Motor neuron (in vitro differentiated cells): ENCODE data around the gene GLIPR1. TPM values are rescaled to one million over a fixed set of nuclear protein-coding genes. Genes with fewer than 3 reads are reported as not detected.
"Not testable (repeated sequence)": the region's sequence is repeated elsewhere in the genome, so short reads cannot be mapped to it uniquely, and the experiment has no call there.

ENCODE experiments used
- ATAC-seq, 8 experiments: fragments of 200-7000 bp; cut with Tn5 transposase; replicated peaks in 6 of 8; 2 replicates each; pipeline ENCODE4 v1.8.0; 2021; ENCODE audit warnings: mild to moderate bottlenecking in 8 of 8, moderate library complexity in 8 of 8
- H3K27ac ChIP-seq, 2 donors: fragments of 250-450 bp; sonication (Bioruptor Pico); 2 replicates each; pipeline ENCODE4 v1.9.0; 2021; ENCODE audit warnings: antibody characterized with exemption in 2 of 2, mild to moderate bottlenecking in 2 of 2, moderate library complexity in 1 of 2
- H3K4me1 ChIP-seq, 2 donors: fragments of 250-450 bp; sonication (Bioruptor Pico); replicated peaks in 1 of 2; 2 replicates each; pipeline ENCODE4 v1.6.1; 2021; ENCODE audit warnings: antibody characterized with exemption in 2 of 2, mild to moderate bottlenecking in 2 of 2, moderate library complexity in 1 of 2
- H3K4me3 ChIP-seq, 5 donors: fragments of 250-450 bp; sonication (Bioruptor Pico); 2 replicates each; pipeline ENCODE4 v1.9.0; 2021; ENCODE audit warnings: antibody characterized with exemption in 5 of 5, mild to moderate bottlenecking in 5 of 5, moderate library complexity in 4 of 5
- WGBS, 10 experiments: fragments of 450-650 bp; shearing (Covaris generic); methylation state at CpG; one replicate each; pipeline ENCODE4 v1.0.0; 2022; 5-methylcytosine and 5-hydroxymethylcytosine counted together
- in situ Hi-C, 9 experiments: fragments of 400-800 bp; cut with MboI; loops; one replicate each; pipeline ENCODE4 v1.15.0; 2021; ENCODE audit warnings: low sequenced_read_pairs in 9 of 9, low pct_unique_long_range_greater_than_20kb in 2 of 9; ENCODE audit not compliant: unreplicated experiment in 9 of 9
- total RNA-seq, 8 experiments: library from RNA; unstranded; fragments of 300-600 nt; gene quantifications; 2 replicates each; pipeline versions ENCODE4 v1.2.3 to v1.2.4, GENCODE V29; 2022

Gene GLIPR1
- total RNA-seq, 8 experiments from 2014 or later, result 1.1 to 26.1 (median 3.3) TPM

DNA sequence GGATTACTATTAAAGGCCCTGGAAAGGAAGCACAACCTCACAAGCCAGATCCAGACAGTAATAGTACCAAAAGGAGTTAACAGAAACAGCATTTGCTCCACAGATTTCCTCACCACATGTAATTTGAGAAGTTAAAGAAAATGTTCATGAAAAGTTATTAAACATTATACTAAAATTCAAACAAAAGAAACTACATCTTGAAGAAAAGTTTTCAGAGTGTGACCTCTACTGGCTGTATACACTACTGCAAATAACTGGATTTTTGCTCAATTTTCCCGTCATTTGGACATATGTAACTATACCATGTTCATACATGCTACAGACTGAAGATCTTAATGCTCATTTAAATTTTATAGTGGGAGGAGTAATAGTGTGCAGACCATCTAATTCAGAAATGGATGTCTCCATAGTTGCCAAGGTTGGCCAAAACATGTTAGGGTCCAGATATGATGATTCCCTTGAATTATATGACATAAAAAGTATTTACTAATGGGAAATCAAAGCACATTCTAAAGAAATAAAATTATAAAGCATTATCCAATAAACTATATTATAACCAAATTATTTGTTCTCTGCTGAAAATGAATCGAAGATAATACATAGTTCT lies 25.3 kb downstream of the GLIPR1 start:
- Histone ChIP-seq H3K4me3 (no peak overlapping the region), H3K4me1 (peaks cover 6 to 12% of the 10 kb centered on the region in 2 donors), H3K27ac (no peak overlapping the region)
- 61 to 100% (median 95%) methylated on average over 1 to 2 of the region's 2 CpGs; no CpG with 5 or more reads in 1 of the 10 experiments for WGBS, 10 experiments
- in situ Hi-C loops, result no loop called here
- ATAC-seq, result peak in 1 of 8 experiments; percentile 39

DNA sequence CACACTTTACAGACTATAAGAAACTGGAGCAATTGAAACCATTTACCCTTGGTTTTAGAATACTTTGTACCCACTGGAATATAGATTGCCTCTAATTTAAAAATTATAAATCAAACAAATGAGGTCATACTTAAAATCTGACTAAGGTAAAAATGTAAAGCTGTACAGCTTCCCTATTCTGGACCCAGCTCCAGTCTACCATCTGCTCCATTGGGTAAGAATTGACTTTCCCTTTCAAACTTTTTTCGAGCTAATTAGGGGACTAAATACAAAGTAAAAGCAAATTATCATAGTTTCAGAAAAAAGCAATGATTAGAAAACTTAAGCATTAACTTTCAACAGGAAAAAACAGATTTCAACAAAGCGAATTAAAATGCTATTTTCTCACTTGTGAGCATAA lies 26.5 kb downstream of the GLIPR1 start:
- Histone ChIP-seq H3K4me3 (no peak overlapping the region), H3K4me1 (peaks cover 6 to 12% of the 10 kb centered on the region in 2 donors), H3K27ac (no peak overlapping the region)
- no peak for ATAC-seq
- in situ Hi-C loops, result no loop called here
- 45 to 100% (median 92%) methylated on average over 1 to 2 of the region's 2 CpGs for WGBS, 10 experiments

DNA sequence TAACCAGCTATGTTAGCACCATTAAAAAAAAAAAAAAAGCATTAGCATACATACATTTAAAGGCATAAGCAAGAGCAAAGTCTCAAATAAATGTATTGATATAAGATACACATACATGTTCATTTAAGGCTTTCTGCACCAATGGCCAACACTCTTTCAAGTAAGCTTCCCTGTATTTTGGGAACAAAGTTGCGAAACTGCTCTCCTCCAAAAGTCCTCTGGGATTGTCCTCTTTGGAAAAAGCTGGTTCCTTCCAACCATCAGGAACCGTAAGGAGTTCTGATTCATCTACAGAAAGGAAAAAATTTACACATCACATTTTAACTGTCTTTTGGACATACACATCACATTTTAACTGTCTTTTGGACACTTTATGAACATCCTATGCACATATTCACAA lies 27.6 kb downstream of the GLIPR1 start:
- in situ Hi-C loops, result no loop called here
- Histone ChIP-seq H3K27ac (no peak overlapping the region), H3K4me1 (peaks cover 6 to 12% of the 10 kb centered on the region in 2 donors), H3K4me3 (no peak overlapping the region)
- 35 to 100% (median 82%) methylated on average over 1 to 2 of the region's 2 CpGs for WGBS, 10 experiments
- no peak for ATAC-seq

DNA sequence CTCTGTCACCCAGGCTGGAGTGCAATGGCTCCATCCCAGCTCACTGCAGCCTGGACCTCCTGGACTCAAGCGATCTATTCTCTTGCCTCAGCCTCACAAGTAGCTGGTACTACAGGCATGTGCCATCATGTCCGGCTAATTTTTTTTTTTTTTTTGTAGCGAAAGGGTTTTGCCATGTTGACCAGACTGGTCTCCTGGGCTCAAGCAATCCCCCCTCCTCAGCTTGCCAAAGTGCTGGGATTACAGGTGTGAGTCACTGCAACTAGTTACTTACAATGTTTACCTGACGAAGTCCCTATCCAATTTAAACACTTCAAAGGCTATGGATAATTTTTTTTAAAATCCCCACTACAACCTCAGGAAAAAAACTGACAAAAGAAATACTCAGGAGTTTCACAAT lies 29.1 kb downstream of the GLIPR1 start:
- peaks cover 6 to 12% of the 10 kb centered on the region in 2 donors for H3K4me1 ChIP-seq
- no peak overlapping the region for H3K4me3 ChIP-seq
- 60 to 95% (median 67%) methylated on average over 1 to 4 of the region's 4 CpGs; no CpG with 5 or more reads in 3 of the 10 experiments for WGBS, 10 experiments
- in situ Hi-C loops, result no loop called here
- no peak for ATAC-seq
- H3K27ac ChIP-seq, result no peak overlapping the region

DNA sequence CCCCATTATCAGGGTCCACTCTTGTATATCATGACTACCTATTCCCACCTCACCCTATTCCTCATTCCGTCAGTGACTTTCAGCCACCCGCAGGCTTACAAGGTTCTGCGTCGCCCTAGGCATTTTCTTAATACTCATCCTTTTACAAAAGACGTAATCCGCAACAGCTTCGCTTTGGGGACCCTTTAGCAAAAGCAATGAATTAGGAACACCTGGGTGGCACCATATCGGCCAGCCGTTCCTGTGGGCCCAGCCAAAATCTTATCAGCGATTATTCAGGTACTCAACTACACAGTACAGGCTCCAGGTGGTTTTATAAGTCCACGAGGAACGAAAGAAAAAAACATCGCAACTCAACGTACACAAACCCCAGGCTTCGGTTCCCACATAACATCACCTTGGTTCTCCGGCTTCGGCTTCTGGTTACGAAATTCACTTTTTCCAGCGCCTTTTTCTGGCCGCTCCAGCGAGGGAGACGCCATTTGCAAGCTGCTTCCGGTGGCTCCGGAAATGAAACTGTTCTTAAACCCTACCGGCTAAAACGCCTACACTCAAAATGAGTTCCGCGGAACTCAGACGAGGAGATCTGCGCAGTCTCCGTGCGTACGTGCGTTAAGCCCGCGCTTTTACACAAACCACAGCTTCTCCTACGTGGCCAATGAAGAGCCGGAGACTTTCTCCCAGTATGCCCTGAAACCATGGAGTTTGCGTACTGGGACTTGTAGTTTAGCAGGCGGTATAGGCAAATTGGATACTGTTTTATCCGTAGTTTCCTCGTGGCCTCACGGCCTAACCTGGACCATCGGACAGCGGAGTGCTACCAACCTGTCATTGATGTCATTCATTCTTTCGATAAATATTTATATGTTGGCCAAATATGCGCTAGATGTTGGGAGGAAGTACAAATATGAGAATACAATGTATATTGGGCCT lies 30.8 kb downstream of the GLIPR1 start, which contains the start of gene KRR1:
KRR1 (minus strand) TSS at position 494 of the 933 bp plus-strand sequence; CDS start at position 482, 12 bp downstream.
- Histone ChIP-seq H3K4me1 (peaks cover 6 to 12% of the 10 kb centered on the region in 2 donors), H3K4me3 (peak within 1 kb of the TSS; percentile 53 to 92 (median 64)), H3K27ac (peak within 1 kb of the TSS; percentile 14 to 72)
- WGBS, 10 experiments, result 0 to 32% (median 7%) methylated on average over 1 to 35 of the region's 47 CpGs
- in situ Hi-C loops, result no loop called here
- peak; percentile 96 to 100 (median 100) for ATAC-seq

- H3K4me1 ChIP-seq, in situ Hi-C loops, H3K4me3 ChIP-seq, H3K27ac ChIP-seq, ATAC-seq: not testable (repeated sequence)
Measured at GRCh38 chr12:75521224-75521623, 40.7 kb downstream of the GLIPR1 start.

- H3K27ac ChIP-seq, H3K4me1 ChIP-seq, H3K4me3 ChIP-seq, in situ Hi-C loops, ATAC-seq: not testable (repeated sequence)
- 37 to 96% (median 73%) methylated on average over 1 to 5 of the region's 5 CpGs; no CpG with 5 or more reads in 1 of the 10 experiments for WGBS, 10 experiments
Measured at GRCh38 chr12:75522124-75522523, 41.6 kb downstream of the GLIPR1 start.

DNA sequence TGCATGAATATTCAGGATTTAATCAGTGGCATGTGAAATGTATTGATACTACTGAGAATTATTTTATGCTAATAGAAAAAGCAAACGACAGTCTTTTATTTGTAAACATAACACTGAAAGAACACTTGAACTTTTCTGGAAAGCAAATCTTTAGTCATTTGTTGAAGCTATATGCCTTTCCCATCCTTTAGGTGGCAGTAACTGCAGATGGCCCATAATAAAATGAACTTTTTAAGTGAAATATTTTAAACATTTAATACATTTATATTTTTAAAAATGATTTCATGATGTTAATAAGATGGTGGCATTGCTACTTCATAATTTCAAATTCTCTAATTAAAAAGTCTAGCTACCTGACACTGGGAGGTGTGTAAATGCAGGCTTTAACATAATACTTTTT lies 44.7 kb downstream of the GLIPR1 start:
- Histone ChIP-seq H3K4me1 (peaks cover 4 to 9% of the 10 kb centered on the region in 2 donors), H3K4me3 (no peak overlapping the region), H3K27ac (no peak overlapping the region)
- WGBS, 10 experiments, result 0 to 71% (median 20%) methylated on average over 1 of the region's 1 CpG; no CpG with 5 or more reads in 3 of the 10 experiments
- in situ Hi-C loops, result loop anchor here in 6 of 9 experiments (25.0 kb wide), 3 partner anchors 287 to 812 kb away; partner anchors contain the start of genes PHLDA1 (in 5 of the 6) and BBS10 (in 2 of the 6)
- ATAC-seq, result no peak

DNA sequence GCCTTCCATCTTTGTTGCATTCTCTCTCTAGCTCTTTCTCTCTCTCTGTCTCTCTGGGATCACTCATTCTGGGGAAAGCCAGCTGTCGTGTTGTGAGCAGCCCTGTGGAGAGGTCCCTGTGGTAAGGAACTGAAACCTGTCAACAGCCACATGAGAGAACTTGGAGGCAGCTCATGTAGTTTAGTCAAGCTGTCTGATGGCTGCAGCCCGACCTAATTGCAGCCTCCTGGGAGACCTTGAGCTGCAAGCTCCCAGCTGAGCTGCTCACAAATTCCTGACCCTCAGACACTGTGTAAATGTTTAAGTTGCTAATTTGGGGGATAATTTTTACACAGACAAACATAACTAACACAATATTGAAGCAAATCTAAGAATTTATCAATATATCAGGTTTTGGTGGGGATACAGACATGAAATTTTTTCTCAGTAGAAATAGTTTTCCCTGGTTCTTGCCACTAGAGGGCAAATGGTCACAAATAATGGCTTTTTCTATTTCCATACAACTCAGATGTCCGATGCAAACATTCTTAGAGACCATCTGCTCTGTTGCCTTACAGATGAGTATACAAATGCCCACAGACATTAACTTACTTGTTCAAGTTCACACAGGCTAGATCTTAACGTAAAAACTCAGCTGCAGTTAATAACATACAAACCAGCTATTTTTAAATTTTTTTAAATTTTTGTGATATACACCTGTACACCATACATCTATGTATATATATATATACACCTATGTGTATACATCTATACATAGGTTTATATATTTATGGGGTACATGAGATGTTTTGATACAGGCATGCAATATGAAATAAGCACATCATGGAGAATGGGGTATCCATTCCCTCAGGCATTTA lies 46.3 kb downstream of the GLIPR1 start:
- in situ Hi-C loops, result loop anchor here in 6 of 9 experiments (25.0 kb wide), 3 partner anchors 285 to 810 kb away; partner anchors contain the start of genes PHLDA1 (in 5 of the 6) and BBS10 (in 2 of the 6)
- H3K4me3 ChIP-seq, result no peak overlapping the region
- WGBS, 10 experiments, result 7 to 50% (median 27%) methylated on average over 1 to 4 of the region's 4 CpGs; no CpG with 5 or more reads in 1 of the 10 experiments
- H3K27ac ChIP-seq, result no peak overlapping the region
- peaks cover 4 to 9% of the 10 kb centered on the region in 2 donors for H3K4me1 ChIP-seq
- ATAC-seq, result peak; percentile 49 to 80 (median 78)

DNA sequence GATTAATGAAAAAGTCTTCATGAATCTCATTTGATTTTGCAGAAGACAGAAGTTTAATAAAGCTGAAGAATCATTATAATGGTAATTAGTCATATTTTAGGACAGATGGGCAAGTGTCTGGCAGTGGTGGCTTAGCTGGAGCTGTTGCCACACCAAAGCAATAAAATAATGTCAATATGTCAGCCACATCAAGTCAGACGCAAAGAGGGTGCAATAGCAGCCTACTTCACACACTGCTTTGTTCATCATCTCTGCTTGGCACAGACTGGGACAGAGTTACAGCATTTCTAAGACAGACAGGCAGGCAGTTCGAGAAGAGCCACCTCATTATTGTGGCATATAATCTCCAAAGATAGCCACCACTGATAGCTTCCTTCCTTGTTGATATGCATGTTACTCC lies 47.7 kb downstream of the GLIPR1 start:
- WGBS, 10 experiments, result 63 to 100% (median 88%) methylated on average over 1 to 2 of the region's 2 CpGs; no CpG with 5 or more reads in 3 of the 10 experiments

DNA sequence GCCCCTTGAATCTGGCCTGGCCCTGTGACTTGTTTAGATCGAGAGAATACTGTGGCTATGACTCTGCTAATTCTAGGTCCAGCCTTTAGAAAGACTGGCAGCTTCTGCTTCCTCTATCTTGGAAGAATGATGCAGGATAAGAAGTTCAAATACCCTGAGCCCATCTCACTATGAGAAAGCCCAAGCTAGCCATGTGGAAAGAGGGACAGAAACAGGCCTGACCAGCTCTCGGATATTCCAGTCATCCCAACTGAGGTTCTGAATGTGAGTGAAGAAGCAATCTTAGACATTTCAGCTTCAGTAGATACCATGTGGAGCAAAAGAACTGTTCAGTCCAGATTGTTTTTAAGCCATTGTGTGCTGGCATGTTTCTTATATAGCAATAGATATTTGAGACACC lies 48.1 kb downstream of the GLIPR1 start:
- in situ Hi-C loops, result loop anchor here in 6 of 9 experiments (25.0 kb wide), 3 partner anchors 284 to 809 kb away; partner anchors contain the start of genes PHLDA1 (in 5 of the 6) and BBS10 (in 2 of the 6)

More for the DNA sequence above, 47.7 kb downstream of the GLIPR1 start:
- Histone ChIP-seq H3K4me3 (no peak overlapping the region), H3K4me1 (peaks cover 4 to 9% of the 10 kb centered on the region in 2 donors), H3K27ac (no peak overlapping the region)
- in situ Hi-C loops, result loop anchor here in 6 of 9 experiments (25.0 kb wide), 3 partner anchors 284 to 809 kb away; partner anchors contain the start of genes PHLDA1 (in 5 of the 6) and BBS10 (in 2 of the 6)
- no peak for ATAC-seq

DNA sequence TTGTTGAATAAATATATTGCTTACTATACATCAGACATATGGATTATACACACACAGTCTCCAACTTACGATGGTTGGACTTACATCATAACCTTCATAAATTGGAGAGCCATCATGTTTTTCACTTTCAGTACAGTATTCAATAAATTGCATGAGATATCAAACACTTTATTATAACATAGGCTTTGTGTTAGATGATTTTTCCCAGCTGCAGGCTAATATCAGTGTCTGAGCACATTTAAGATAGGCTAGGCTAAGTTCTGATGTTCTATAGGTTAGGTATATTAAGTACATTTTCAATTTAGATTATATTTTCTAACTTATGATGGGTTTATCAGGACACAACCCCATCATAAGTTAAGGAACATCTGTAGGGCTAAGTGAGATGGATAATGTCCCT lies 48.8 kb downstream of the GLIPR1 start:
- H3K4me3 ChIP-seq, result no peak overlapping the region
- H3K27ac ChIP-seq, result no peak overlapping the region
- 70 to 100% (median 100%) methylated on average over 1 of the region's 1 CpG for WGBS, 10 experiments
- in situ Hi-C loops, result loop anchor here in 6 of 9 experiments (25.0 kb wide), 3 partner anchors 283 to 808 kb away; partner anchors contain the start of genes PHLDA1 (in 5 of the 6) and BBS10 (in 2 of the 6)
- no peak for ATAC-seq
- H3K4me1 ChIP-seq, result peaks cover 4 to 9% of the 10 kb centered on the region in 2 donors

More for the DNA sequence above, 48.1 kb downstream of the GLIPR1 start:
- no peak for ATAC-seq
- 17 to 100% (median 80%) methylated on average over 1 to 2 of the region's 2 CpGs; no CpG with 5 or more reads in 3 of the 10 experiments for WGBS, 10 experiments
- H3K4me1 ChIP-seq, result peaks cover 4 to 9% of the 10 kb centered on the region in 2 donors
- no peak overlapping the region for H3K4me3 ChIP-seq
- H3K27ac ChIP-seq, result no peak overlapping the region
